HUES48 (cell line): Measurements from ENCODE around the gene CES4A.

Experiments used
- H3K27ac ChIP-seq: one replicate; pipeline ENCODE4 v1.7.0; 2013; ENCODE audit warnings: low read depth, low read length, inconsistent platforms
- H3K27me3 ChIP-seq: 2 replicates; pipeline ENCODE4 v1.6.1; 2013; ENCODE audit warnings: mild to moderate bottlenecking, low read length; ENCODE audit not compliant: control insufficient read depth, insufficient read depth
- H3K36me3 ChIP-seq: 2 replicates; pipeline ENCODE4 v1.6.1; 2013; ENCODE audit warnings: low read length; ENCODE audit not compliant: control insufficient read depth, insufficient read depth
- H3K4me1 ChIP-seq: 2 replicates; pipeline ENCODE4 v1.6.1; 2013; ENCODE audit warnings: mild to moderate bottlenecking, low read length; ENCODE audit not compliant: control insufficient read depth, insufficient read depth
- H3K4me3 ChIP-seq: 2 replicates; pipeline ENCODE4 v1.5.1; 2013; ENCODE audit warnings: mild to moderate bottlenecking, low read depth, low read length
- H3K9ac ChIP-seq: 2 replicates; pipeline ENCODE4 v1.6.1; 2013; ENCODE audit warnings: mild to moderate bottlenecking, low read depth, low read length, moderate library complexity
- H3K9me3 ChIP-seq: 2 replicates; pipeline ENCODE4 v1.6.1; 2013; ENCODE audit warnings: low read length; ENCODE audit not compliant: control insufficient read depth, insufficient read depth

CES4A gene

DNA sequence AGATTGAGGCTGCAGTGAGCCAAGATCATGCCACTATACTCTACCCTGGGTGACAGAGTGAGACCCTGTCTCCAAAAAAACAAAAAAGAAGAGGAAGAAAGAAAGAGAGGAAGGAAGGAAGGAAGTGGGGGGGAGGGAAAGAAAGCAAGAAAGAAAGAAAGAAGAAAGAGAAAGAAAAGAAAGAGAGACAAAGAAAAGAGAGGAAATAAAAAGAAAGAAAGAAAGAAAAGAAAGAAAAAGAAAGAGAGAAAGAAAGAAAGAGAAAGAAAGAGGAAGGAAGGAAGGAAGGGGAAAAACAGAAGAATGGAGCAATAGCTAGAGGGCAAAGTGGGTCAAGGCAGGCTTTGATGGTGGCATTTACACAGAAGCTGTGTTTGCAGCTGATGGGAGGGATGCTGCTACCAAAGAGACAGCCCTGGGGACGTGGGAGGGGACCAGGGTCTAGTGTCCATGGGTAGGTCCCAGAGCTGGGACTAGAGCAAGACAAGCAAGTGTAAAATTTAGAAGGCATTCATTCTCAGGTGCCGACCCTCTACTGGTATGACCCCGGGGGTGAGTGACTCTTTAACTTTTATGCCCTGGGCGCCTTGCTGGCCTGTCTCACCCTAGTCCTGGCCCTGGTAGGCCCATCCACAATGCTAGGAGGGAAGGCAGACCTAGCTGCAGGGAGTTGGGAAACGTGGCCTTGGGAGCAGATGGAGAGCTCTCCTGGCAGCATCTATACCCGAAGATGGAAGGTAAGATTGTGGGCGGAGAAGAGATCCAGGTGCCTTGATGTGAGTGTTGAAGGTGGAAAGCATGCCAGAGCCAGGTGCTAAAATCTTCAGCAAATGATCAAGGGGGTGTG is 29.3 kb upstream of the CES4A start:
- Histone ChIP-seq H3K4me3 (no peak overlapping the region), H3K9me3 (no peaks in the 10 kb centered on the region), H3K27ac (no peak overlapping the region), H3K36me3 (no peaks in the 10 kb centered on the region), H3K27me3 (no peaks in the 10 kb centered on the region), H3K4me1 (peaks cover 2% of the 10 kb centered on the region; the same call in 1 of the 2 replicates), H3K9ac (no peak overlapping the region)

DNA sequence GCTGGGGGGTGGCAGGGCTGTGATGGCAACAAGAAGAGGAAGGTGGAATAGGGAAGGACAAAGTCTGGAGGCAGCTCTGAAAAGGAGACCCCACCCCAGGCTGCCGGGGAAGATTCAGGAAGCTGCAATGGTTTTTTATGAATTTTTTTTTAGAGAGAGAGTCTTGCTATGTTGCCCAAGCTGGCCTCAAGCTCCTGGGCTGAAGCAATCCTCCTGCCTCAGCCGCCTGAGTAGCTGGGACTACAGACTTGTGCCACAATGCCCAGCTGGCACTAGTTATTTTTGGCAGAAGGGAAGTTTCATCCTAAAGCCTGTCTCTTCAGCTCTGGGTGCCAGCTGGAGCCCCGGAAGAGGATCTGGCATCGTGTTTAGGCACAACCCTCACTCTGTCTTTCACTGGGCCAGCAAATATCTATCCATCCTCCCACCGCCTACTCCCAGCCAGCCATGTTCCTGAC is 28.7 kb upstream of the CES4A start:
- no peaks in the 10 kb centered on the region for H3K27me3 ChIP-seq
- no peak overlapping the region for H3K27ac ChIP-seq
- peaks cover 2% of the 10 kb centered on the region; the same call in 1 of the 2 replicates for H3K4me1 ChIP-seq
- H3K9ac ChIP-seq: no peak overlapping the region
- H3K36me3 ChIP-seq: no peaks in the 10 kb centered on the region
- no peak overlapping the region for H3K4me3 ChIP-seq
- H3K9me3 ChIP-seq: no peaks in the 10 kb centered on the region

DNA sequence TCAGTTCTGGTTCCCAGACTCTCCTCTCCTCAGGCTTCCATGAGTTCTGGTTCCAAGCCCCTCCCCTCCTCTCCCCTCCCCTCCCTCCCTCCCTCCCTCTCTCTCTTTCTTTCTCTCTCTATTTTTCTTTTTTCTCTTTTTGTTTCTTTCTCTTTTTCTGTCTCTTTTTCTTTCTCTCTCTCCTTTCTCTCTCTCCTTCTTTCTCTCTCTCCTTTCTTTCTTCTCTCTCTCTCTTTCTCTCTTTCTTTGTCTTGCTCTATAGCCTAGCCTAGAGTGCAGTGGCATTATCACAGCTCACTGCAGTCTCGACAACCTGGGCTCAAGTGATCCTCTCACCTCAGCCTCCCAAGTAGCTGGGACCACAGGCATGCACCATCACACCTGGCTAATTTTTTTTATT is 28.1 kb upstream of the CES4A start:
- peaks cover 2% of the 10 kb centered on the region; the same call in 1 of the 2 replicates for H3K4me1 ChIP-seq
- no peak overlapping the region for H3K4me3 ChIP-seq
- no peaks in the 10 kb centered on the region for H3K36me3 ChIP-seq
- H3K9ac ChIP-seq: no peak overlapping the region
- no peaks in the 10 kb centered on the region for H3K9me3 ChIP-seq
- no peaks in the 10 kb centered on the region for H3K27me3 ChIP-seq
- H3K27ac ChIP-seq: no peak overlapping the region

DNA sequence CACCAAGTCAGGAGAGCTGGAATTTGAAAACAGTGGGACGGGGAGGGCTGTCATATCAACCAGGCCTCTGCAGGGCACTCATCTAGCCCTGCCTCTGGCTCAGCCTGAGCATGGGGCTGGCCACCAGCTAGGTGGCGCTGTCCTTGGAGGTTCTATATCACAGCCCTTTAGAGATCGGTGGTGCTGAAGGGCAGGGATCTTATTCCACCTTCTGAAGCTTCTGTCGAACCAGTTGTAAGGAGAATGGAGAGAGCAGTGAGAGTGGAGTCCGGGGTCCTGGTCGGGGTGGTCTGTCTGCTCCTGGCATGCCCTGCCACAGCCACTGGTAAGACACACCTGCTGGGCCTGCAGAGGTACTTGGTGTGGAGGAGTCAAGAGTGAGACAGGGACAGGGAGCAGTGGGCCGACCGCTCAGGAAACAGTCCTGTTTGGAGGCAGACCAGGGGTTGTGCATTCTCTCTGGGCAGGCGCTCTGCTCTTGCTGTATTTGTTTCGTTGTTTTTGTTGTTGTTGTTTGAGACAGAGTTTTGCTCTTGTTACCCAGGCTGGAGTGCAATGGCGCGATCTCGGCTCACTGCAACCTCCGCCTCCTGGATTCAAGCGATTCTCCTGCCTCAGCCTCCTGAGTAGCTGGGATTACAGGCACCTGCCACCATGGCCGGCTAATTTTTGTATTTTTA is 27.2 kb upstream of the CES4A start, which contains the start of gene CES3:
Gene CES3 (plus strand): TSS at position 202 of the 680 bp plus-strand sequence. CDS start 42 bp downstream, at position 244.
- Histone ChIP-seq H3K9ac (peak within 1 kb of the TSS; percentile 22; the same call in 1 of the 2 replicates), H3K9me3 (no peaks in the 10 kb centered on the region), H3K27me3 (no peaks in the 10 kb centered on the region), H3K4me3 (peak within 1 kb of the TSS; percentile 57; the same call in 1 of the 2 replicates), H3K27ac (no peak within 1 kb of the TSS), H3K36me3 (no peaks in the 10 kb centered on the region), H3K4me1 (peaks cover 2% of the 10 kb centered on the region; the same call in 1 of the 2 replicates)

DNA sequence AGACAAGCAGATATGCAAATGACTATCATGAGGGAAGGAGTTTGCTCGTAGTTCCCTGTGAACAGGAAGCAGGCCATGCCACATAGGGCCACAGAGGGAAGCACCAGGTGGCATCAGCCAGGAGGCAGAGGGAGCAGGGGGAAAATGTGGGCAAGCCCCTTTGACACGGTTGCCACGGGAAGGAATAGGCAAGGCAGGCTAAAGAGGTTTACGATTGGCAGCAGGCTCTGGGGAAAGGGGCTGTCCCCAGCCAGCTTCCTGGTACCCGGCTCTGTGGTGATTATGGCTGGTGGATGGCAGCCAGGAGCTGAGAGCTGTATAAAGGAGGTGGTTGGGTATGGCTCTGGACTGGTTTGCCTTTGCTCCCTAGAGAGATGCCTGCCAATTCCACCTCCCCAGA is 26.5 kb upstream of the CES4A start:
- no peaks in the 10 kb centered on the region for H3K36me3 ChIP-seq
- no peak overlapping the region for H3K27ac ChIP-seq
- peaks cover 2% of the 10 kb centered on the region; the same call in 1 of the 2 replicates for H3K4me1 ChIP-seq
- H3K27me3 ChIP-seq: no peaks in the 10 kb centered on the region
- no peak overlapping the region for H3K9ac ChIP-seq
- no peaks in the 10 kb centered on the region for H3K9me3 ChIP-seq
- no peak overlapping the region for H3K4me3 ChIP-seq

DNA sequence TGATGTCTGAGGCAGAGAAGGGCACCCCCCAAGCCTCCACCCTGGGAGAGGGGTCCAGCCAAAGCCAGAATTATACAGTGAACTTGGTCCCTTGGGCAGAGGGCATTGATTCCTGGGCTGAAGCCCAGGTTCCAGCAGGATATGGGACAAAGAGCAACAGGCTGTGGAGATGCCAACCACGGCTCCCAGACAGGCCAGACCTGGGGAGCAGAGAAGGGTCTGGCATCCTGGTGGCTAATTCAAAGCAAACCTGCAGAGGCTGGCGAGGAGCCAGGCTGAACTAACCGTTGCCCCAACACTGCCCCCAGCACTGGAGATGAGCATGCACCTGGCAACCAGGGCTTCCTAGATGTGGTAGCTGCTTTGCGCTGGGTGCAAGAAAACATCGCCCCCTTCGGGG is 24.3 kb upstream of the CES4A start:
- H3K9ac ChIP-seq: no peak overlapping the region
- H3K36me3 ChIP-seq: no peaks in the 10 kb centered on the region
- H3K4me1 ChIP-seq: peaks cover 2% of the 10 kb centered on the region; the same call in 1 of the 2 replicates
- no peaks in the 10 kb centered on the region for H3K9me3 ChIP-seq
- H3K27me3 ChIP-seq: no peaks in the 10 kb centered on the region
- no peak overlapping the region for H3K27ac ChIP-seq
- H3K4me3 ChIP-seq: no peak overlapping the region

DNA sequence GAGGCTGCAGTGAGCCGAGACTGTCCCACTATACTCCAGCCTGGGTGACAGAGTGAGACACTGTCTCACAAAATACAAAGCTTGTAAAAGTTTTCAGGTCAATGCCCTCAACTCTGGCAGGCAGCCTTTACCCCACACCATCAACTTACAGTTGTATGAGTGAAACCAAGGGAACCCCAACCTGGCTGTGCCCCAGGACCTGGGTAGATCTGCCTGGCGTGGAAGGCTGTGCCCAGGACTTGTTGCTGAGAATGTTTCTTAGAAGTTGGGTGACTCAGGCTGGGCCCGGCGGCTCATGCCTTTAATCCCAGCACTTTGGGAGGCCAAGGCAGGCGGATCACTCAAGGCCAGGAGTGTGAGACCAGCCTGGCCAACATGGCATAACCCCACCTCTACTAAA is 19.5 kb upstream of the CES4A start:
- Histone ChIP-seq H3K36me3 (no peaks in the 10 kb centered on the region), H3K27ac (no peak overlapping the region), H3K9ac (no peak overlapping the region), H3K4me3 (no peak overlapping the region), H3K9me3 (no peaks in the 10 kb centered on the region), H3K4me1 (no peaks in the 10 kb centered on the region), H3K27me3 (no peaks in the 10 kb centered on the region)

DNA sequence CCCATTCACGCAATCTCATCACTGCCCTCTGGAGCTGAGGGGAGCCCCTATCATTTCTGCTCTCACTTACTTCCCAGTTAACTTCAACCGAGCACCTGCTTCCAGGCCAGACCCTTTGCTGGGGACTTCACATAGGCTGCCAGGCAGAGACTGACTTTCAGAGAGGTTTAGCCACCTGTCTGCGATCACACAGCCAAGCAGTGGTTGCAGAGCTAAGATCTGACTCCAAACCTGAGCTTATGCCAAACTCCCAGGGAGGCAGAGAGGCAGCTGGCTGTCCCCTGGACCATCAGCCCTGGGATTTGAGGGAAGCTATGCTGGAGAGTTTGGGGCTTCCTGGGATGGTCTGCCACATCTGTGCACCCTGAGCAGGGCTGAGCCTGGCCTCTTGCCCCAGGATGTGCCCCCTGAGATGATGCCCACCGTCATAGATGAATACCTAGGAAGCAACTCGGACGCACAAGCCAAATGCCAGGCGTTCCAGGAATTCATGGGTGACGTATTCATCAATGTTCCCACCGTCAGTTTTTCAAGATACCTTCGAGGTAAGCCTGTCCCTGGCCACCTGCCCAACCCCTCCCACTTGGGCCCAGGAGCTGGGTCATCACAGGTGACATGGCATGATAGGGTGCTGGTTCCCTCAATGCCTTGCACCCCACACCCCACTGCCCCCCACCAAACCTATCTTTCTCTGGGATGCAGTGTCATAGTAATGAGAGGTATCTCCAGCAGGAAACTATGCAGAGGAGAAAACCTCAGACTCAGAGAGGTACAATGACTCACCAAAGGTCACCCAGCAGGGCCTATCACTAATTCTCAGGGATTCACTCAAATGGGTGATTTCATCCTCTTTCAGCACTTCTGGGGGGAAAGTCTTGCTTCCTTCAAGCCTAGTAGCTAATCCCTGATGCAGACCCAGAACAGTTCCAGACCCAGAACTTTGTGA is 17.3 kb upstream of the CES4A start:
- Histone ChIP-seq H3K9ac (no peak overlapping the region), H3K4me1 (no peaks in the 10 kb centered on the region), H3K27ac (no peak overlapping the region)

DNA sequence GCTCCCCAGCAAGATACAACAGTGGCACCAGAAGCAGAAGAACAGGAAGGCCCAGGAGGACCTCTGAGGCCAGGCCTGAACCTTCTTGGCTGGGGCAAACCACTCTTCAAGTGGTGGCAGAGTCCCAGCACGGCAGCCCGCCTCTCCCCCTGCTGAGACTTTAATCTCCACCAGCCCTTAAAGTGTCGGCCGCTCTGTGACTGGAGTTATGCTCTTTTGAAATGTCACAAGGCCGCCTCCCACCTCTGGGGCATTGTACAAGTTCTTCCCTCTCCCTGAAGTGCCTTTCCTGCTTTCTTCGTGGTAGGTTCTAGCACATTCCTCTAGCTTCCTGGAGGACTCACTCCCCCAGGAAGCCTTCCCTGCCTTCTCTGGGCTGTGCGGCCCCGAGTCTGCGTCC is 15.4 kb upstream of the CES4A start:
- no peaks in the 10 kb centered on the region for H3K4me1 ChIP-seq
- H3K36me3 ChIP-seq: no peaks in the 10 kb centered on the region
- H3K27ac ChIP-seq: no peak overlapping the region

More for the DNA sequence above, 17.3 kb upstream of the CES4A start:
- no peaks in the 10 kb centered on the region for H3K27me3 ChIP-seq
- no peaks in the 10 kb centered on the region for H3K9me3 ChIP-seq
- H3K4me3 ChIP-seq: no peak overlapping the region
- no peaks in the 10 kb centered on the region for H3K36me3 ChIP-seq

DNA sequence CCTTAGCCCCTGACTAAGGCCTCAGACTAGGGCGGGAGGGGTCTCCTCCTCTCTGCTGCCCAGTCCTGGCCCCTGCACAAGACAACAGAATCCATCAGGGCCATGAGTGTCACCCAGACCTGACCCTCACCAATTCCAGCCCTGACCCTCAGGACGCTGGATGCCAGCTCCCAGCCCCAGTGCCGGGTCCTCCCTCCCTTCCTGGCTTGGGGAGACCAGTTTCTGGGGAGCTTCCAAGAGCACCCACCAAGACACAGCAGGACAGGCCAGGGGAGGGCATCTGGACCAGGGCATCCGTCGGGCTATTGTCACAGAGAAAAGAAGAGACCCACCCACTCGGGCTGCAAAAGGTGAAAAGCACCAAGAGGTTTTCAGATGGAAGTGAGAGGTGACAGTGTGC is 14.7 kb upstream of the CES4A start:
- Histone ChIP-seq H3K9me3 (no peaks in the 10 kb centered on the region), H3K9ac (no peak overlapping the region), H3K27me3 (no peaks in the 10 kb centered on the region), H3K4me1 (no peaks in the 10 kb centered on the region), H3K4me3 (no peak overlapping the region), H3K36me3 (no peaks in the 10 kb centered on the region), H3K27ac (no peak overlapping the region)

More for the DNA sequence above, 15.4 kb upstream of the CES4A start:
- no peaks in the 10 kb centered on the region for H3K27me3 ChIP-seq
- H3K9me3 ChIP-seq: no peaks in the 10 kb centered on the region
- no peak overlapping the region for H3K9ac ChIP-seq
- no peak overlapping the region for H3K4me3 ChIP-seq
